Transverse colon (tissue), 4 donors: ENCODE data around the gene GLT8D2.

Source experiments
- POLR2AphosphoS5 ChIP-seq, 3 donors: sonication (generic); formaldehyde crosslinking; IDR thresholded peaks; one replicate each; pipeline ENCODE4 v1.6.1; 2016; ENCODE audit warnings: antibody characterized with exemption in 3 of 3
- TF ChIP-seq, protein P1 (sequence below), 5 experiments: fragments of 200-600 bp in 3 of 5; fragments of 450-650 bp in 2 of 5; sonication (generic) in 3 of 5; IDR thresholded peaks; 1 replicate in 2 of 5; 2 replicates in 3 of 5; pipeline ENCODE4 v1.5.1; 2016 to 2017; ENCODE audit warnings: antibody characterized with exemption in 5 of 5, inconsistent platforms in 3 of 5, mild to moderate bottlenecking in 2 of 5, moderate library complexity in 1 of 5

DNA sequence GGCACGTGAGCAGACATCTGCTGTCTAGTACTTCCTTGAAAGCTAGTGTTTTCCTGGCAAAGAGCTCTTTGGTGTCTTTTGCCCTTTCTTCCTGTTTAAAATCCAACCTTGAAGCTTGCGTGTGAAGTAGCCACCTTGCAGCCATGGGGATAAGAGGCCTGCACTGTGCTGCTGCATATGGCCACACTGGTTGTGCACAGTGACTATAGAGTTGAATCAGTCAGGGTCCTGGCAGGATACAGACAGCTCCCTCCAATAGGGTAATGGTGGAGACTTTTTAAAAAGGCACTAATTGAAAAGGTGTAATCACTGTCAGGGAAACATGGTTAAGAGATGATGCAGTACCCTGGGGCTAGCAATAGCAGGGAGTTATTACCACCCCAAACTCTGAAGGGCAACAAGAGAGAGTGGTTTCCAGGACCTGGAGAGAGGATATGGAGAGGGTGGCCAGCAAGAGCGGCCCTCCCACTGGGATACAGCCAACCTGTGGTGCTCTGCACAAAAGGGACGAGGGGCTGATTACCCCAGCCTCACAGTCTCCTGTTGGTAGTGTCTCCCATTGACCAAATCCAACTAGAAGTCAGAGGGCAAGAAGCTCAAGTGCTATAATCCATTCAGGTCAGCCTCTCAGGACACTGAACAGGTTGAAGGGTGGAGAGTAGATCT lies 4.8 kb upstream of the GLT8D2 start:
- TF ChIP-seq, protein P1, sequence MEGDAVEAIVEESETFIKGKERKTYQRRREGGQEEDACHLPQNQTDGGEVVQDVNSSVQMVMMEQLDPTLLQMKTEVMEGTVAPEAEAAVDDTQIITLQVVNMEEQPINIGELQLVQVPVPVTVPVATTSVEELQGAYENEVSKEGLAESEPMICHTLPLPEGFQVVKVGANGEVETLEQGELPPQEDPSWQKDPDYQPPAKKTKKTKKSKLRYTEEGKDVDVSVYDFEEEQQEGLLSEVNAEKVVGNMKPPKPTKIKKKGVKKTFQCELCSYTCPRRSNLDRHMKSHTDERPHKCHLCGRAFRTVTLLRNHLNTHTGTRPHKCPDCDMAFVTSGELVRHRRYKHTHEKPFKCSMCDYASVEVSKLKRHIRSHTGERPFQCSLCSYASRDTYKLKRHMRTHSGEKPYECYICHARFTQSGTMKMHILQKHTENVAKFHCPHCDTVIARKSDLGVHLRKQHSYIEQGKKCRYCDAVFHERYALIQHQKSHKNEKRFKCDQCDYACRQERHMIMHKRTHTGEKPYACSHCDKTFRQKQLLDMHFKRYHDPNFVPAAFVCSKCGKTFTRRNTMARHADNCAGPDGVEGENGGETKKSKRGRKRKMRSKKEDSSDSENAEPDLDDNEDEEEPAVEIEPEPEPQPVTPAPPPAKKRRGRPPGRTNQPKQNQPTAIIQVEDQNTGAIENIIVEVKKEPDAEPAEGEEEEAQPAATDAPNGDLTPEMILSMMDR (IDR thresholded peaks at IDR 0.05) = no peak
- TF ChIP-seq POLR2AphosphoS5 (IDR thresholded peaks at IDR 0.05) = no peak
